ENCODE measurements around the gene SH3RF1.

Gene SH3RF1

GRCh38 chr4:169079942-169080827 is 190.6 kb downstream of the SH3RF1 start:
- no peak for TF ChIP-seq CTCF (IDR thresholded peaks at IDR 0.05; ENCODE audit: low read depth, low read length, poor library complexity, severe bottlenecking)
- no peak for TF ChIP-seq EZH2phosphoT487 (IDR thresholded peaks at IDR 0.05; ENCODE audit: borderline replicate concordance, low read length)
- Histone ChIP-seq H3K9me3 (ENCODE audit: control insufficient read depth, insufficient read depth, low read length) (no peaks in the 10 kb centered on the region), H3F3A (ENCODE audit: control insufficient read depth, insufficient read depth) (peaks cover 3% of the 10 kb centered on the region; the same call in 1 of the 2 replicates), H3K4me3 (ENCODE audit: low read length) (peak overlapping the region; percentile 28), H3K9me2 (replicated peaks; ENCODE audit: control insufficient read depth, low read length) (no peaks in the 10 kb centered on the region), H3K27ac (ENCODE audit: low read depth, low read length) (peak overlapping the region; percentile 43), H3K4me1 (ENCODE audit: control insufficient read depth, low read length) (peaks cover 20% of the 10 kb centered on the region), H3K36me3 (ENCODE audit: control insufficient read depth, low read length) (no peaks in the 10 kb centered on the region), H3K79me2 (ENCODE audit: control insufficient read depth, low read length) (no peaks in the 10 kb centered on the region), H3K27me3 (ENCODE audit: control insufficient read depth, low read length) (no peaks in the 10 kb centered on the region), H3K4me2 (ENCODE audit: low read length) (peak overlapping the region; percentile 57), H4K20me1 (ENCODE audit: control insufficient read depth, insufficient read depth, low read depth, low read length) (no peaks in the 10 kb centered on the region)

GRCh38 chr4:169074117-169074516 is 196.6 kb downstream of the SH3RF1 start:
- Histone ChIP-seq H3K4me2 (ENCODE audit: low read length) (no peak overlapping the region), H3F3A (ENCODE audit: control insufficient read depth, insufficient read depth) (no peaks in the 10 kb centered on the region), H3K27ac (ENCODE audit: low read depth, low read length) (no peak overlapping the region), H4K20me1 (ENCODE audit: control insufficient read depth, insufficient read depth, low read depth, low read length) (no peaks in the 10 kb centered on the region), H3K27me3 (ENCODE audit: control insufficient read depth, low read length) (no peaks in the 10 kb centered on the region), H3K79me2 (ENCODE audit: control insufficient read depth, low read length) (no peaks in the 10 kb centered on the region), H3K4me3 (ENCODE audit: low read length) (no peak overlapping the region), H3K4me1 (ENCODE audit: control insufficient read depth, low read length) (no peaks in the 10 kb centered on the region), H3K9me3 (ENCODE audit: control insufficient read depth, insufficient read depth, low read length) (no peaks in the 10 kb centered on the region), H3K36me3 (ENCODE audit: control insufficient read depth, low read length) (no peaks in the 10 kb centered on the region), H3K9me2 (replicated peaks; ENCODE audit: control insufficient read depth, low read length) (no peaks in the 10 kb centered on the region)
- TF ChIP-seq EZH2phosphoT487 (IDR thresholded peaks at IDR 0.05; ENCODE audit: borderline replicate concordance, low read length) (no peak), CTCF (IDR thresholded peaks at IDR 0.05; ENCODE audit: low read depth, low read length, poor library complexity, severe bottlenecking) (no peak)

- H3K4me3 ChIP-seq (ENCODE audit: low read length) = no peak overlapping the region
- H3K4me2 ChIP-seq (ENCODE audit: low read length) = no peak overlapping the region
- no peaks in the 10 kb centered on the region for H3F3A ChIP-seq (ENCODE audit: control insufficient read depth, insufficient read depth)
- no peaks in the 10 kb centered on the region for H3K4me1 ChIP-seq (ENCODE audit: control insufficient read depth, low read length)
- H3K9me2 ChIP-seq (replicated peaks; ENCODE audit: control insufficient read depth, low read length) = no peaks in the 10 kb centered on the region
- no peak overlapping the region for H3K27ac ChIP-seq (ENCODE audit: low read depth, low read length)
- H3K36me3 ChIP-seq (ENCODE audit: control insufficient read depth, low read length) = no peaks in the 10 kb centered on the region
- TF ChIP-seq EZH2phosphoT487 (IDR thresholded peaks at IDR 0.05; ENCODE audit: borderline replicate concordance, low read length) (no peak), CTCF (IDR thresholded peaks at IDR 0.05; ENCODE audit: low read depth, low read length, poor library complexity, severe bottlenecking) (no peak)
- H3K27me3 ChIP-seq (ENCODE audit: control insufficient read depth, low read length) = no peaks in the 10 kb centered on the region
- H3K79me2 ChIP-seq (ENCODE audit: control insufficient read depth, low read length) = no peaks in the 10 kb centered on the region
- no peaks in the 10 kb centered on the region for H4K20me1 ChIP-seq (ENCODE audit: control insufficient read depth, insufficient read depth, low read depth, low read length)
- no peaks in the 10 kb centered on the region for H3K9me3 ChIP-seq (ENCODE audit: control insufficient read depth, insufficient read depth, low read length)
Observed at GRCh38 chr4:169071747-169072146, 199.0 kb downstream of the SH3RF1 start.

Data from DOHH2 (cell line).